HepG2 (cell line): Measurements from ENCODE around the gene TRMU. TPM values are rescaled to one million over a fixed set of nuclear protein-coding genes. Genes with fewer than 3 reads are reported as not detected.

Experiments used
- ARID2 ChIP-seq: sonication (generic); formaldehyde crosslinking; IDR thresholded peaks from 2 replicates; pipeline ENCODE4 v1.8.1; 2022; ENCODE audit warnings: mild to moderate bottlenecking, missing genetic modification reagents, borderline replicate concordance
- ARNT2 ChIP-seq: sonication (generic); formaldehyde crosslinking; IDR thresholded peaks from 2 replicates; pipeline ENCODE4 v1.8.0; 2022; ENCODE audit warnings: mild to moderate bottlenecking, low read depth, missing genetic modification reagents, moderate library complexity
- CBX1 ChIP-seq: IDR thresholded peaks from one replicate; pipeline ENCODE4 v1.6.1; 2016; ENCODE audit warnings: antibody characterized with exemption, low read depth
- CEBPB ChIP-seq: IDR thresholded peaks from 2 replicates; pipeline ENCODE4 v1.6.1; 2011; ENCODE audit warnings: low read depth, low read length, improper control_type of control experiment, borderline replicate concordance
- HDAC2 ChIP-seq: sonication (generic); formaldehyde crosslinking; IDR thresholded peaks from 2 replicates; pipeline ENCODE4 v1.4.0; 2020; ENCODE audit warnings: missing genetic modification reagents
- HDAC6 ChIP-seq: fragments of 200-600 bp; sonication (generic); IDR thresholded peaks from 2 replicates; pipeline ENCODE4 v1.7.0; 2017; ENCODE audit warnings: mild to moderate bottlenecking, antibody characterized with exemption, low read length, low read depth
- IRF2 ChIP-seq: IDR thresholded peaks from 2 replicates; pipeline ENCODE4 v1.6.1; 2018; ENCODE audit warnings: missing genetic modification reagents, missing compliant biosample characterization
- IRX3 ChIP-seq: sonication (generic); formaldehyde crosslinking; IDR thresholded peaks from 2 replicates; pipeline ENCODE4 v1.8.1; 2023; ENCODE audit warnings: mild to moderate bottlenecking, low read depth, missing genetic modification reagents, borderline replicate concordance
- ISL2 ChIP-seq: sonication (generic); formaldehyde crosslinking; IDR thresholded peaks from 2 replicates; pipeline ENCODE4 v1.5.0; 2020; ENCODE audit warnings: missing genetic modification reagents
- ISX ChIP-seq: sonication (generic); formaldehyde crosslinking; conservative IDR thresholded peaks from 2 replicates; pipeline ENCODE4 v1.5.0; 2020; ENCODE audit warnings: missing genetic modification reagents
- JARID2 ChIP-seq: sonication (generic); formaldehyde crosslinking; IDR thresholded peaks from 2 replicates; pipeline ENCODE4 v1.8.1; 2023; ENCODE audit warnings: missing genetic modification reagents, inconsistent platforms; ENCODE audit not compliant: insufficient replicate concordance
- KAT8 ChIP-seq: IDR thresholded peaks from 2 replicates; pipeline ENCODE4 v1.6.1; 2016; ENCODE audit warnings: missing genetic modification reagents, missing compliant biosample characterization
- MAFG ChIP-seq: sonication (generic); formaldehyde crosslinking; IDR thresholded peaks from 2 replicates; pipeline ENCODE4 v1.5.1; 2020; ENCODE audit warnings: mild to moderate bottlenecking, missing genetic modification reagents
- MNT ChIP-seq: fragments of 450-650 bp; IDR thresholded peaks from 2 replicates; pipeline ENCODE4 v1.6.1; 2016
- RBAK ChIP-seq: sonication (generic); formaldehyde crosslinking; IDR thresholded peaks from 2 replicates; pipeline ENCODE4 v1.5.1; 2020; ENCODE audit warnings: mild to moderate bottlenecking, missing genetic modification reagents
- SAFB2 ChIP-seq: sonication (generic); formaldehyde crosslinking; IDR thresholded peaks from 2 replicates; pipeline ENCODE4 v1.5.1; 2020; ENCODE audit warnings: missing genetic modification reagents, low read depth, mild to moderate bottlenecking, borderline replicate concordance
- SMC3 ChIP-seq: IDR thresholded peaks from 2 replicates; pipeline ENCODE4 v1.6.1; 2011; ENCODE audit warnings: low read length, improper control_type of control experiment
- SNAPC2 ChIP-seq: sonication (generic); formaldehyde crosslinking; IDR thresholded peaks from 2 replicates; pipeline ENCODE4 v1.8.1; 2022; ENCODE audit warnings: mild to moderate bottlenecking, missing genetic modification reagents
- TEAD3 ChIP-seq: optimal IDR thresholded peaks from 2 replicates; pipeline ENCODE3; 2016; ENCODE audit warnings: borderline replicate concordance
- THAP9 ChIP-seq: sonication (generic); formaldehyde crosslinking; IDR thresholded peaks from 2 replicates; pipeline ENCODE4; 2020; ENCODE audit warnings: missing genetic modification reagents, mild to moderate bottlenecking, borderline replicate concordance
- ZMAT5 ChIP-seq: sonication (generic); formaldehyde crosslinking; IDR thresholded peaks from 2 replicates; pipeline ENCODE4 v1.5.0; 2020; ENCODE audit warnings: mild to moderate bottlenecking, low read depth, missing genetic modification reagents, borderline replicate concordance
- ZNF574 ChIP-seq: sonication (generic); formaldehyde crosslinking; IDR thresholded peaks from 2 replicates; pipeline ENCODE4 v1.4.0; 2020; ENCODE audit warnings: missing genetic modification reagents
- ZNF629 ChIP-seq: sonication (generic); formaldehyde crosslinking; conservative IDR thresholded peaks from 2 replicates; pipeline ENCODE4 v1.5.0; 2020; ENCODE audit warnings: missing genetic modification reagents
- ZNF772 ChIP-seq: sonication (generic); formaldehyde crosslinking; IDR thresholded peaks from 2 replicates; pipeline ENCODE4 v1.5.0; 2020; ENCODE audit warnings: mild to moderate bottlenecking, missing genetic modification reagents
- polyA plus RNA-seq, 8 experiments: library from polyadenylated mRNA; depleted of rRNA in 3 of 8; stranded (reverse) in 7 of 8; unstranded in 1 of 8; fragments of >200 nt; fragmentation: Illumina TruSeq in 4 of 8; extraction: Trizol in 4 of 8; gene quantifications; 2 replicates each; pipeline versions ENCODE4 v1.2.1 to v1.2.3, GENCODE V29; 2011 to 2016; ENCODE audit warnings: low read depth in 4 of 8, missing spikeins in 1 of 8, mixed read lengths in 1 of 8; ENCODE audit not compliant: insufficient read depth in 1 of 8
- total RNA-seq, 5 experiments: library from RNA; depleted of rRNA; stranded (reverse); fragments of >200 nt; fragmentation: Illumina TruSeq; extraction: Trizol; gene quantifications; 2 replicates each; pipeline ENCODE4 v1.2.3, GENCODE V29; 2016; ENCODE audit warnings: low read depth in 1 of 5

TRMU gene
- total and polyA plus RNA-seq, 2 of the 13 experiments (the other 11 are each of a cell fraction or from before 2014, with no cell fraction given), result 31.0 to 50.2 TPM

- TF ChIP-seq TEAD3 (CRISPR knock-in tag) (peak; percentile 50), JARID2 (CRISPR knock-in tag) (no peak), RBAK (no peak), KAT8 (peak; percentile 47), MAFG (CRISPR knock-in tag) (no peak), CBX1 (no peak), ZNF772 (CRISPR knock-in tag) (no peak), HDAC6 (no peak), ISX (CRISPR knock-in tag) (no peak), ZNF574 (CRISPR knock-in tag) (peak; percentile 31; the same call in 1 of the 2 replicates), MNT (peak; percentile 29; the same call in 1 of the 2 replicates), ZMAT5 (CRISPR knock-in tag) (no peak), ISL2 (CRISPR knock-in tag) (no peak), SNAPC2 (no peak), SMC3 (peak; percentile 79), ARID2 (CRISPR knock-in tag) (no peak), CEBPB (no peak), ARNT2 (no peak), THAP9 (CRISPR knock-in tag) (0 out of 2 replicates have a peak, but pooled peaks have one; percentile 10), IRF2 (CRISPR knock-in tag) (no peak), IRX3 (no peak), ZNF629 (CRISPR knock-in tag) (peak; percentile 80), HDAC2 (CRISPR knock-in tag) (no peak), SAFB2 (CRISPR knock-in tag) (no peak)
Observed at GRCh38 chr22:46390652-46391301, 55.3 kb downstream of the TRMU start (continued).
